GM21529 (cell line): ENCODE measurements around the gene MED15.
"Not testable (repeated sequence)": the region's sequence is repeated elsewhere in the genome, so short reads cannot be mapped to it uniquely, and the experiment has no call there.

Experiments
- ATAC-seq: cut with Tn5 transposase; IDR thresholded peaks from one replicate; pipeline ENCODE4 v1.9.1; 2021; ENCODE audit not compliant: unreplicated experiment

The MED15 gene, protein sequence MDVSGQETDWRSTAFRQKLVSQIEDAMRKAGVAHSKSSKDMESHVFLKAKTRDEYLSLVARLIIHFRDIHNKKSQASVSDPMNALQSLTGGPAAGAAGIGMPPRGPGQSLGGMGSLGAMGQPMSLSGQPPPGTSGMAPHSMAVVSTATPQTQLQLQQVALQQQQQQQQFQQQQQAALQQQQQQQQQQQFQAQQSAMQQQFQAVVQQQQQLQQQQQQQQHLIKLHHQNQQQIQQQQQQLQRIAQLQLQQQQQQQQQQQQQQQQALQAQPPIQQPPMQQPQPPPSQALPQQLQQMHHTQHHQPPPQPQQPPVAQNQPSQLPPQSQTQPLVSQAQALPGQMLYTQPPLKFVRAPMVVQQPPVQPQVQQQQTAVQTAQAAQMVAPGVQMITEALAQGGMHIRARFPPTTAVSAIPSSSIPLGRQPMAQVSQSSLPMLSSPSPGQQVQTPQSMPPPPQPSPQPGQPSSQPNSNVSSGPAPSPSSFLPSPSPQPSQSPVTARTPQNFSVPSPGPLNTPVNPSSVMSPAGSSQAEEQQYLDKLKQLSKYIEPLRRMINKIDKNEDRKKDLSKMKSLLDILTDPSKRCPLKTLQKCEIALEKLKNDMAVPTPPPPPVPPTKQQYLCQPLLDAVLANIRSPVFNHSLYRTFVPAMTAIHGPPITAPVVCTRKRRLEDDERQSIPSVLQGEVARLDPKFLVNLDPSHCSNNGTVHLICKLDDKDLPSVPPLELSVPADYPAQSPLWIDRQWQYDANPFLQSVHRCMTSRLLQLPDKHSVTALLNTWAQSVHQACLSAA

DNA sequence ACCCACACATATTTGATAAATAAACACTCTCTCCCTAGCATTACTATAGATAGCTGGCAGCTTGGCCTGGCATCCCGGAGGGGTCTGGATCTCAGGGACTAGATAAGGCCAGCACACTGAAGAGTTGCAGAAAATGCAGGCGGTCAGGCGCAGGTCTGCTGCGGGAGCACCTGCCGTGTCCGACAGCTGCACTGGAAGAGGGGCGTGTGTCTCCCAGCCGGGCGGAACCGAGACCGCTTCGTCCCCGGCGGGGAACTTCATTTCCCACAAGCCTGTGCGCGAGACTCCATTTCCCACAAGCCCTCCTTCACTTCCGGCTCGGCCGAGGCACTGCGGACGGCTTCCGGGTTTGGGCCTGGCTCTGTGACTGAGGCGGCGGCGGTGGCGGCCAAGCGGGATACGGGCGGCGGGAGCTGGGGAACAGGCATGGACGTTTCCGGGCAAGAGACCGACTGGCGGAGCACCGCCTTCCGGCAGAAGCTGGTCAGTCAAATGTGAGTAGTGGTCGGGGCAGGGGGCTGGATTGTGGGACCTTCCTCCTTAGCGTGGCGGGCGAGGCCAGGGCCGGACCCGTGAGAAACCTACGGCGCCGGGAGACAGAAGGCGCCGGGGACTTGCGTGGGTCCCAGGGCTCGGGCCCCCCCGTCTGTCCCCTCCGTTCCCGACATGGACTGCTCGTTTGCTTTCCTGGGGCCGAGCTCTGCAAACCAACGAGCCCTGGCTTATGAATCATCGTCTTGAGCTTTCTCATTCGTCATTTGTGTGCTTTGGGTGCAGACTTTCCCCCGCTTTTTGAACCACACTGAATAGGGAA is at the start of gene MED15:
Gene MED15 (plus strand): TSS at position 358 of the 814 bp plus-strand sequence. CDS start 69 bp downstream, at position 427.
- ATAC-seq = peak; percentile 81

GRCh38 chr22:20458530-20459151 is 48.8 kb upstream of the MED15 start:
- no peak for ATAC-seq

GRCh38 chr22:20459152-20459542 is 48.3 kb upstream of the MED15 start:
- no peak for ATAC-seq

- no peak for ATAC-seq
Measured at GRCh38 chr22:20459862-20460261, 47.5 kb upstream of the MED15 start.

GRCh38 chr22:20463324-20464095 is 43.9 kb upstream of the MED15 start:
- ATAC-seq = no peak

DNA sequence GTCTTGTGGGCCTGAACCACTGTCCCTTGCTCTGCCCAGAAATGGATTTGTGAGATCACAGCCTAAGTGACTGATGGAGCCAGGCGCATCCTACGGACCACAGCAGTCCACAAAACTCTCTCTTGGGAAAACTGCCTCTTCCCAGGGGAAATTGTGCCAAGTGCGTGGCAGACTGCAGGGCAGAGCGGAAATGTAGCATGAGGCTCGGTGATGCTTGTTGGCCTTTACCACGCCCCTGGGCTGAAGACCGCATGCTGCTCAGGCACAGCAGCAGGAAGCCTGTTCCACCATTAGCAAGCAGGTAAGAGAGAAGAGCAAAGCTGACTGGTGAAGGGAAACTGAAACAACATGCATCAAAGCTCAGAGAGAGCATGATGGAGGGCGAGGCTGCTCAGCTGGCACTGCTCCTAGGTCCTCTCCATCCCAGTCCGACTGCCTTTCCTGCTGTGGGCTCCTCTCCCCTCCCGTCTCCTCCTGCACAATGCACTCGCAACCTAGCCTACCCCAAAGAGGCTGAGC is 43.3 kb upstream of the MED15 start:
- ATAC-seq = no peak

DNA sequence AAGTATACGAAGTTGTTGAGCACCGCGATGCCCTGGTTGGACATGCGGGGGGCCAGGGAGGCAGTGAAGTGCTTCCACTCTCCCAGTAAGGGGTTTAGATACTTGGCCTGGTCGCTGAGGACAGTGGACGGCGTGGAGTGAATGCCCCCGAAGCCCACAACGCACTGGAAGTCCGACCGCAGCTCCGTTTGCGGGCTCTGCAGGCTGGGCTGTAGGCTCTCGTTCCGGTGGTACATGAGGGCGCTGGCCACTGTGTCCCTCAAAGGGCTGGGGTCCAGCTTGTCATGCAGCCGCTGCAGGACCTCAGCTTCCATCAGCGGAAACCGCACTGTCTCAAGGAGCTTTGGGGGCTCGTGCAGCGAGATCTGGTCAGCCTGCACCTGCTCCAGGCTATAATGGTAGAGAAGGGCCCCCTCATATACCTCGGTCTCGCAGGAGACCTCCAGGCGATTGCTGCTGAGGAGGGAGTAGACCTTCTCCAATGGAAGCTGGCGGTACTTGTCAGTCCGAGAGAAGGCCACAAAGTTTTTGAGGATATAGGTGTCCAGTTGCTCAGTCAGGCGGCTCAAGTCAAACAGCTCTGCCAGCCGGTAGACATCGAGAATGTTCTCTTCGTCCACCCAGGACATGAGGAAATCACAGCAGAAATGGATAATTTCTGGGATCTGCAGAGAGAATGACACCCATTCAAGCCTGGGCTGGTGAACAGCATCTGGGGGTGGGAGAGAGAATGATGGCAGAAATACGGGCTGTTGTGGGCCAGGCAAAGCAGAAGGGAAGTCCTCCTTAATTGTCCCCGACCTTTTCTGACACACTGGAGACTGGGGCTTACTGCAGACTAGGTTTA is 42.3 kb upstream of the MED15 start:
- no peak for ATAC-seq

GRCh38 chr22:20465759-20466077 is 41.7 kb upstream of the MED15 start:
- ATAC-seq = no peak

DNA sequence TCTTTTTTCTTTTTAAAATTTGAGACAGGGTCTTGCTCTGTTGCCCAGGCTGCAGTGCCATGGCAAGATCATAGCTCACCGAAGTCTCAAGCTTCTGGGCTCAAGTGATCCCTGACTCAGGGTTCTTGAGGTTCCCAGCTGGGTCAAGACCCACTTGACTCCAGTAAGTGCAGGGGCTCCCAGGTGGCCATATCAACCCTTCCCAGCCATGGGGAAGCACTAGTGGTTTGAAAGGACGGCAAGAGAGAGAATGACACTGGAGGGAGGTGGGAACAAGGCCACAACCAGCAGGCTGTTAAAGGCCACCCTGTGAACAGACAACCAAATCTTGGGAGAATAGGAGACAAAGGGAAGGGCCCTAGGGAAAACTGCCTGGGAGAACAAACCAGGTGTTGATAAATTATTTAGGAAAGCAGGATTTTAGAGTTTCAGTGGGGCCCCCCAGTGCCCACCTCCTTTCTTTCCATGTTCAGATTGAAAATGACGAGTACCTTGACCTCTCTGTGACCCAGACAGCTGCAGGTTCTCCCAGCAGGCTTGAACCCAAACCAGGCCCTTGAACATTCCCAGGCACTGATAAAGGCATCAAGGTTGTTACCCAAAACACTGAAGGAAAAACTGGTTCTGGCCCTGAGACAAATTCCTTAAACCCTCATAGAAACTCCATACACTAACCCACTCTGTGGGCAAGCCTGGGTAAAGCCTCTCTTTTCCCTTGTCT is 40.6 kb upstream of the MED15 start:
- ATAC-seq = no peak

- ATAC-seq = no peak
Measured at GRCh38 chr22:20469110-20469868, 38.1 kb upstream of the MED15 start.

DNA sequence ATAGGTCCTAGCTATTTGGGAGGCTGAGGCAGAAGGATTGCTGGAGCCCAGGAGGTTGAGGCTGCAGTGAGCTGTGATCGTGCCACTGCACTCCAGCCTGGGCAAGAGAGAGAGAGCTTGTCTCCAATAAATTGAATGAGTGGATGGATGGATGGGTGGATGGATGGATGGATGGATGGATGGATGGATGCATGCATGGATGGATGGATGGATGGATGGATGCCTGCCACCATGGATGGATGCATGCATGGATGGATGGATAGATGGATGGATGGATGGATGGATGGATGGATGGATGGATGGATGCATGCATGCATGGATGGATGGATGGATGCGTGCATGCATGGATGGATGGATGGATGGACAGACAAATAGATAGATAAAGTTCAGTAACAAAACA is 36.9 kb upstream of the MED15 start:
- ATAC-seq = not testable (repeated sequence)

- no peak for ATAC-seq
Measured at GRCh38 chr22:20471126-20471833, 36.1 kb upstream of the MED15 start.

DNA sequence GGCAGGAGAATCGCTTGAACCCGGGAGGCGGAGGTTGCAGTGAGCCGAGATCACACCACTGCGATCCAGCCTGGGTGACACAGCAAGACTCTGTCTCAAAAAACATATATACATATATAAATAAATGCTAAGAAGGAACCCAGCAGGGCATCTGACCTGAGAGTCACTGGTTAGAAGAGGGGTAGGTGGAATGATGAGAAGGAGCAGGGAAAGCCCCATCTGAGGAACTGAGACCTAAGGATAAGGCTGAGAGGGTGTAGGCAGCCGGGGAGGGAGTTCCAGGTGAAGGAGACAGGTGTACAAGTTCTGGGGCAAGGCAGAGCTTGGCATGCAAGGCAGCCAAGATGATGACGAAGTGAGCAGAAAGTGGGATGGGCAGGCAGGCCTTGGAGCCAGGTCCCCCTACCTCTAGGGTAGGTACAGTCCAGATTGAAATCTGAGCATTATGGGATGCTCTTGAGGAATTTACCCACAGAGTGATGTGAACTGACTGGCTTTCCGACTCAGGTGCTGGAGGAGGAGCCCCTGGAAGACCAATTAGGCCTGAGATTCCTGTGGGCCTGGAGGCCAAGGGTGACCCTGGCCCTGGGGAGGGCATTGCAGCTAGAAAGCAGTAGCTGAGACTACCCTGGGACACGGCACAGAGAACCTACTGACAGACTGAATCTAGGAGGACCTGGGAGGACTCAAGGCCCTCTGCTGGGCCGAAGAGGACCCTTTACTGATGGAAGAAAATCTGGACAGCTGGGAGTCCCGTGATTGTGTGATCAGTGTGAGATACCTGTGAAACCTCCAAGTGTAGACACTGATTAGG is 34.6 kb upstream of the MED15 start:
- no peak for ATAC-seq

DNA sequence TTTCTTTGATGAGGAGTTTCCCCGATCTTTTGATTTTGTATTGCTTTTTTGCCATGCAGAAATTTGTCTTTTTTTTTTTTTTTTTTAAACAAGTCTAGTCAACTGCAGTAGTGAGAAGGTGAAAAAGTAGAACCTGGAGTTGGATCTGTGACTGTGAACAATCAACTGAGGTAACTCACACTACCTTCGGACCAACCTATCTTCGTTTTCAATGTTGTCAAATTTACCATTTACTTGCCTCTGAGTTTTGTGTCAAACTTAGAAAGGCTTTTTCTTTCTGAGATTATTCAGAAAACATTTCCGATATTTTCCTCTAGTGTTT is 32.3 kb upstream of the MED15 start:
- no peak for ATAC-seq

DNA sequence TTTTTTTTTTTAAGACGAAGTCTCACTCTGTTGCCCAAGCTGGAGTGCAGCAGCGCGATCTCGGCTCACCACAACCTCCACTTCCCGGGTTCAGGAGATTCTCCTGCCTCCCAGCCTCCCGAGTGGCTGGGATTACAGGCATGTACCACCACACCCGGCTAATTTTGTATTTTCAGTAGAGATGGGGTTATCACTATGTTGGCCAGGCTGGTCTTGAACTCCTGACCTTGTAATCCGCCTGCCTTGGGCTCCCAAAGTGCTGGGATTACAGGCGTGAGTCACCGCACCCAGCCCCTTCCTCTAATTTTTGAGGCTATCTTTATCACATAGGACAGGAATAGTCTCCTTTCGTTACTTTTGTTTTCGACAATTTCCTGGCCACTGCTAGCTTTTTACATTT is 31.8 kb upstream of the MED15 start:
- ATAC-seq = not testable (repeated sequence)

DNA sequence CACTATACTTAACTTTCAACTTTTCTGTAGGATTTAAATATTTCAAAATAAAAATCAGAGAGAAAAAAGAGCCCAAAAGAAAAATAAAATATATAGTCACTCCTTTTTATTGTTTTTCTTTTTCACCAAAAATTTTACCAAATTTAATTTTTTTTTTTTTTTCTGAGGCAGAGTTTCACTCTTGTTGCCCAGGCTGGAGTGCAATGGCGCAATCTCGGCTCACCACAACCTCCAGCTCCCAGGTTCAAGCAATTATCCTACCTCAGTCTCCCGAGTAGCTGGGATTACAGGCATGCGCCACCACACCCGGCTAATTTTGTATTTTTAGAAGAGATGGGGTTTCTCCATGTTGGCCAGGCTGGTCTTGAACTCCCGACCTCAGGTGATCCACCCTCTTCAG is 29.4 kb upstream of the MED15 start:
- ATAC-seq = not testable (repeated sequence)
